ENCODE measurements around the gene FOXN3.

Gene FOXN3

DNA sequence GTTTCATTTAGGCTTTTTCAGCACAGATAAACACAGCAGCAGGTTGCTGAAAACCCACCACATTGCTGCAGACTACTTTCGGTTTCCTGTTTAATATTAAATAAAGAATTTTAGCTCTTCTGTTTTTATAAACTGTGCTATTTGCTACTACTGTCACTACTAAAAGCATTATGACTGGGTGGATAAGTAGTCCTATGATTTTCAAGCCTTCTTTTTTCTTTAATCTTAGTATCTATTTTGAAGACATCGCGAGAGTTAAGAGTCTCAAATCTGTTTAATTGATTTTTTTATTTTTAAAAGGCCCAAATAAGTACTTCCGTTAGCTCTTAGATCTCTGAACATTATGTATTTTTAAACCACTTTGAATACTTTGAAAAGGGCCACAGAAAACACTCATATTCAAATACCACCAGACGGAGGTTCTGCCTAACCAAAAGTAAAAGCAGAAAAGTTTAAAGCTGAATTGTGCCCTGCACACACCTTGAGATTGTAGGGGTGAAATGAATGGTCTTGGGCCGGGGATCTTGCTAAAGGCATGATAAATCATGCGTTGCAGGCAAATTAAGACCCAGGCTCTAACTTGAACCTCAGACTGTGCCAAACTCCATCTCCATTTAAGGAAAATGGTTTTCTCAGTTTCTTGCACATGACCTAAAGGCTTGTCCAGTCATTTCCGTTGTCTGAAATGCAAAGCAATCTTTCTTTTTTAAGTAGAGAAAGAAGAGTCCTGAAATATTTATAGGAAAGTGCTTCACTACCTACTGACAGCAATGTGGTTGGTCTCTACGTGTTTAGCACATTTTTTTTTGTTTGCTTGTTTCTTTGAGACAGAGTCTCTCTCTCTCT lies 13.6 kb upstream of the FOXN3 start:
- no peak for DNase-seq

DNA sequence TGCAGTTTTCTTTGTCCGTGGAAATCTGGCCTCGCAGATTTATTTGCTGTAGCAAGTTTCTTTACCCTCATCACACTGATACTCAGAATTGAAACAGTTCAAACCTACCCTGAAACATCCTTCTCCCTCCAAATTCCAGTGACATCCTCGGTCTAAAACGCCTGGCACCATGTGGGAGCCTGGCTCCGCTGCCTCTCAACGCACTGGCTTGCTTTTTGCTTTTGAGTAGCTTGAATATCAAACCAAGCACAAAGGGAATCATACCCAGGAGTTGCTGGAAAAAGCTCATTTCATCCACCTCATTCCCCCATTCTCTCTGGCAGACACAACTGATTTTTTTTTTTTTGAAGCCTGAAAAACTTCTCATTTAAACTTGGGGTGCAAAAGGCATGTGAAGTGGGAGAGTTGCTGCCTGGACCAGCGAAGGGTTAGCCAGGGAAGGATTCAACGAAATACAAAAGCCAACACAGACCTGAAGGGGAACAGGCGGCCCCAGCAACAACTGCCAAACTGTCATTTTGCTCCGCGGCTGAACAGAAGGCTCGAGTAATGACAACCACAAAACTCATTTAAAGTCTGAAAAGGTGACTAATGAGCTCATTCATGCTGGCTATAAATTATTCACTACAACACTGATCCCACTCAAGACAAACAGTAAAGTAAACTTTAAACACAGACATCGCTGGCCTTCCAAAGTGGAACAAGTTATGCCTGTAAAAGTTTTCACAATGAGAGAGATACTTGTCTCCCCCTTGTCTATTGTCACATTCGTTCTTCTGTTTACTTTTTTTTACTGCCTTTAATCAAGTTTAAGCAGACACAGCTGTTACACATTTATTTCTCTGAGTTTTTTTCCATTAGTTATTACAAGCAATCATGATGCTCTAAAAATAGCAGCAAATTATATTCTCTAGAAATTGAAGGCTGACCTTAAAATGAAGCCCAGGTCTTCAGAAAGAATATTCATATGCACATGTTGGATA lies 12.5 kb upstream of the FOXN3 start:
- peak in 1 of 4 experiments; percentile 16 for DNase-seq

DNA sequence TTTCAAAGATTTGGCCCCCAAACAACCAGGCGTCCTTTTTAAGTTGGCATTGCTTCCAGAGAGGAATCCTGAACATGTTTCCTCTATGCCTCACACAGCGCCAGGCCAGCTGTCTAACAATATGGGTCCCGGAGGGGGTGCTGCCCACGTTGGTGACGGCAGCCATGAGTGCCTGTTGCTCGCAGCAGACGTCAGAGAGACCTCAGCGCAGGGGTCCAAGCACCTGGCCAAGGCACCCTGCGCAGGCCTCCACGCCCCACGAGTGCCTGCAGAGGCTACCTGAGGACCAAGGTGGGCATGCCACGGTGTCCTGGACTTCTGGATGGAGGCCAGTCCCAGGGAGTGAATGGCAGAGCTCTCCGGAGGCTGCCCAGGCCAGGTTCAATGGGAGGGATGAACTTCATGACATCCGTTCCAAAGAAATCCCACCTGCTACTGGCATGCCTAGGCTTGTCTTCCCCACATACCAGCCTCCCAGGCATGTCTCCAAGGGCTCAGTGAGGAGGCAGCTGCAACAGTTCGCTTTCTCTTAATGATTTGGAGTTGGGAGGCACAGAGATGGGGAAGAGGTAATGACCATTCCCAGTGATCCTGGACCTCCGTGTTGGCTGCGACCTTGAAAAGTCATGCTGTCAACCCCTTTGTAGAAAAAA lies 11.6 kb upstream of the FOXN3 start:
- DNase-seq = no peak

DNA sequence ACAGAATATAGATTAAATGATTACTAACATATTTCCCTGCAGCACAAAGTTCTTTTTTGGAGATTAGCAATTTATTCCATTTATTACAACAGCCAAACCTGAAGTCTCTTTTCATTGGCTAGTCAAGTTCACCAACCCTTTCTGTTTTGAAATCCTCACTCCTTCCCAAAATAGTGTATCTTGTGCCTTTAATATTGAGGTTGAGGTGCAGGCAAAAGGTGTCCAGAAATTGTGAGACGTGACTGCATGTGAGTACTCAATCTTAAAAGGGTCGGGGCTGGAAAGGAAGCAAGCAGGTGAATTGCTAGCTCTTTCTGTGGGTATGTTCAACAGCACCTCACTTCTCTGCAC lies 11.1 kb upstream of the FOXN3 start:
- no peak for DNase-seq

DNA sequence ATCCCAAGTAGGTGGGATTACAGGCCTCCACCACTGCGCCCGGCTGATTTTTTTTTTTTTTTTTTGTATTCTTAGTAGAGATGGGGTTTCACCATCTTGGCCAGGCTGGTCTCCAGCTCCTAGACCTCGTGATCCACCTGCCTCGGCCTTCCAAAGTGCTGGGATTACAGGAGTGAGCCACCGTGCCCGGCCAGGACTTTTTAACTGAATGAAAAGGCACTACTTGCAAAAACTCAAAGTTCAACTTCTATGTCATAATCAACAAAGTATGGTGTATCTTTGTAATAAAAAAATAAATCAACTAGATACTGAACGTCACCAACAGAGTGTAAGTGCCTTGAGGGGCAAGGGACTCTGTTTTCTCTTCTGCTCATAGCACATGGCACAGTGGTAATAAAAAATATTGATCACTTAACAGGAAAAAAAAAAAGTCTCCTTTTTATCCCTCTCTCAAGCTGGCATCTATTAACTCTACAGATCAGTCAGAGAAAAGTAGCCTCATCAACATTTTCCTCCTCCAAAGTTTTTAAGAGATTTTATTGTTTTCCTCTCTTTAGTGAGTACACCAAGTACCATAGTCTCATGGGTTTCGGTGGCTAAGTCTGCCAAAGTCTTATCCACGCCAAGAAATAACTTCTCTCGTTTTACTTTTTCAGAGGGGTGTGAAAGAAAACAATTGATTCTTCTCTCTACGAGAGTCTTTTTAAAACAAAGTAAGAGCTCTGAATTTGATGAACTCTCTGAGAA lies 10.6 kb upstream of the FOXN3 start:
- no peak for DNase-seq

DNA sequence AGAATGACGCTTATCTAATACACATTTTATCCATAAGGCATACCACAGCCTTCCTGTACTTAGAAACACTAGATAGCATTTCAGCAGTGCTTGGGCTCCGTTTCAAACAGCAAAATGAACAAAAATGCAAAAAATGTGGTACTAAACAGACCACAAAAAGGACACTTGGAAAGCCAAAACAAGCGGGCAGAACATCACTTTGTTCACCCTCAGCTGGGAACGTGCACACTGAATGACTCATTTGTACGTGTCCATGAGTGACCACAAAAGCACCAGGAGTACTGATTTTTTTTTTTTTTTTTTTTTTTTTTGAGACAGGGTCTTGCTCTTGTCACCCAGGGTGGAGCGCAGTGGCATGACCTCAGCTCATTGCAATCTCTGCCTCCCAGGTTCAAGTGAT lies 8.9 kb upstream of the FOXN3 start:
- no peak for DNase-seq

DNA sequence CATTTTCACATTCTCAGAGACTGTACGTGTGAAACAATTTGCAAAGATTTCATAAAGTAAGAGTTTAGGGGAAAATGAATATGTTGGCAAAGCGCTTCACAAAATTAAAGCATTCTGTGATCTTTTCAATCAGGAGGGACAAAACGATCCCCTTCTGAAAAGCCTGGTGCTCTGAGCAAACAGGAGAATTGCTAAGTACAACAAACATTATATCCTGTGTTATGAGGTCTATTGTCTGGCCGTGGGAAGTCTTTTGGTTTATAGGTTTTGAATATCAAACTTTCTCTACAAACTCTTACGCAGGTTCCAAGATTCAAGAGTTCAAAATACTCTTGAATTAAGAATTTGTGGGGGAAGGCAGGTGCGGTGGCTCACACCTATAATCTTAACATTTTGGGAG lies 7.2 kb upstream of the FOXN3 start:
- no peak for DNase-seq

DNA sequence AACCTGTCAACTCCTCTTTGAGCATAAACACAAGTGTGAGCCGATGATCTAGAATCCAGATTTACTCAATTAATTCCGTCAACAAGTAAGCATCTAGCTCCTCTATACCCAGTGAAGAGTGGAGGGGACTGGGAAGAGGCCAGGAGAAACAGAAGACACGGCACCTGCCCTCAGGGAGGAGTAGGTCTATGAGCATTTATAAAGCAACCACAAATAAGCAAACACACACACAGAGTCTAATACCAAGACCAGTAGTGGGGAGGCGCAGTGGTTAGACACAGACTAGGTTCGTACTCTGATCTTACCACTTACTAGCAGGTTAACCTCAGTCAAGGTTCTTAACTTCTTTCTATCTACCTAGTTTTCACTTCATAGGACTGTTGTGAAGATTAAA lies 5.9 kb upstream of the FOXN3 start:
- no peak for DNase-seq

DNA sequence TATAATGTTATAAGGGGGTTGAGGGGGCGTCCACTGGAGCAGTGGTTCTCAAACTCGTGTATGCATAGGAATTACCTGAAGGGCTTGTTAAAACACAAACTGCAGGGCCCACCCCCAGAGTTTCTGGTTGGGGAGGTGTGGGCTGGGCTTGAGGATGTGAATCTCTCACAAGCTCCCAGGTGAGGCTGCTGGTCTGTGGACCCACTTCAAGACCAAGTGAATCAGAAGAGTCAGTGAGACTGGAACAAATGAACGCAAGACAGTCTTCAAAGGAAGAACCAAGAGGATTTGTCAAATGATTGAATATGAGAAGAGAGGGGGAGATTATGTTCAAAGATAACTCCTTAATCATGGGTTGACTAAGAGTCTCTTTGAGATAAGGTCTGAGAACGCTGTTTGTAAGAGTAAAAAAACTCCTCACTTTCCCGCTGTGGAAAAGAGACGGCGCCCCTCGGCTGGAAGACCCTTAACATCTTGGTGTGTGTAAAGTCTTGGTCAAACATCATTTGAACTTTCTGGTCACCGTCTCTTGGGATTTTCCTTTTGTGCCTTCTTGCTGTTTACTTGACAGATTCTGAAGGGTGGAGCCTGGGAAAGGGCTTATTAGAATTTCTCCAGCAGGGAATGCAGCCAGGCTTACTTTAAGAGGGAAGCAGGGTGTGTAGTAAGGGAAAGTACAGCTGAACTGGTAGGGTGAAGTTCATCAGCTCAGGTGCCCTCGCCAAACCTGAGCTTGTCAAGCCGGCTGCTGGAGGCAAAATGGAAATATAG lies 5.3 kb upstream of the FOXN3 start:
- DNase-seq = no peak

DNA sequence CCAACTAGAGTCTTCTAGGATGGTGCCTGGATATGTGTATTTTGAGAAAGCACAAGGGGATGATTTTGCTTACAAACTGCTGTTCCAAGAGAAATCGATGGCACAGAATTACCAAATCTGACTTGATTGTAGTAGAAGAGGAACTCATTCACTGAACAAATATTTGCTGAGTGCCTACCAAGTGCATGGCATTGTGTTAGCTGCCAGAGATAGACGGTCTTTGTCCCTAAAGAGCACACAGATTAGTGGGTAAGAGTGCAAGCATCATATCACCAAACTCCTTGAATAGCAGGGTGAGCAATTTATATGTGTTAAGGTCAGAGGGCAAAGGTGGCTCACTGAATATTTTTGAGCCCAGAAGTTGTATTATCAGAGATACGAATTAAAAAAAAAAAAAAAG lies 3.5 kb upstream of the FOXN3 start:
- no peak for DNase-seq

DNA sequence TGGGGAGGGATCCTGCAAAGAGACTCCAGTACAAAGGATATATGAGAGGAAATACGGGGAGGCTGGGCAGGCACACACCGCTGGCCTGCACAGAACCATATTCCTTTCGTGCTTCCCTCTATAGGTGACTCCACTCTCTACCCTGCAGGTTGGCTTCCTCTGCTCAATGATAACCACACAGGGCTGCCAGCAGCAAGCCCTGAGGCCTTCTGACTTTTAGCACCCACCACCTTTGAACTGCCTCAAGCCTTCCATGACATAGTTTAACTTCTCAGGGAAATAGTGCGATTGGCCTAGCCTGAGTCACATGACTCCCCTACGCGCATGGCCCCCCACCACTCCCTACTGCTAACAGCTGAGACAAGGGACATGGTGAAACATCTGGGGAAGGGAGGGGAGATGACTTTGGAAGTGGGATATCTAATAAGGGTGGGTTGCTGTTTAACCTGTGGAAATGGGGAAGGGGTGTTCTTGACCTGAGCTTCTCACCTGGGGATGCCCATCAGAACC lies 3.0 kb upstream of the FOXN3 start:
- DNase-seq = no peak

DNA sequence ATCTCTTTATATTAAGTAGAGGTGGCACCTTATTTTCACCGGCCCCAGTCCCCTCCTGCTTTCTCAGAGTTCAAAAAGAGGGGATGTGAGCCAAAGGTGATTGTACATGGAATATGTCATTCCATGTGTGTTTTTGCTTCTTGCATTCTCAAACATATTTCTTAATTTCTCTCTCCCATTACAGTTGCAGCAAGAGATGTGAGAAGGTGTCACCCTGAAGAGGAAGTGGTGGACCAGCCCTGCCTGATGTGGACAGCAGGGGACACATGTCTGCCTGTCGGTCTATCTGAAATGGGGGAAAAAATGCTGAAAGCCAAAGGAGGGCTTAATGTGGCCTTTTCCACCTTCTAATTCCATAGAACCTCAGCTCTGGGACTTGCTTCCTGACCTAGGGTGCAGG lies 1.9 kb upstream of the FOXN3 start:
- DNase-seq = no peak

DNA sequence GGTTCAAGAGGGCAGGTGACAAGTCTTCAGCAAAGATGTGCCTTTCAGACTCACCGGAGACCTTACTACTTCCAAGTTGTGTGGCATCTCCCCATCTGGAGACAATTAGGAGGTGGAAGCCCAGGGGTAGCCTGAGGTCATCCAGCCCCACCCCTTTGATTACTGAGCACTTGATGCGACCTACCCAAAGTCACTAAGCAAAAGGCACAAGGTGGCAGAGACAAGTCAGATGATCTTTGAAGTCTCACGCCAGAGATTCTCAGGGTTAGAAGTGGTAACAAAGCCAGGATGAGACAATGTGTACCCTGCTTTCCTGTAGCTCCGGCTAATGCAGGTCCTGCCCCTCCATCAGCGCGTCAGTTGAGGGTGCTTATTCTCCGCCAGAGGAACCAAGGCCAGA lies 1.4 kb upstream of the FOXN3 start:
- no peak for DNase-seq

DNA sequence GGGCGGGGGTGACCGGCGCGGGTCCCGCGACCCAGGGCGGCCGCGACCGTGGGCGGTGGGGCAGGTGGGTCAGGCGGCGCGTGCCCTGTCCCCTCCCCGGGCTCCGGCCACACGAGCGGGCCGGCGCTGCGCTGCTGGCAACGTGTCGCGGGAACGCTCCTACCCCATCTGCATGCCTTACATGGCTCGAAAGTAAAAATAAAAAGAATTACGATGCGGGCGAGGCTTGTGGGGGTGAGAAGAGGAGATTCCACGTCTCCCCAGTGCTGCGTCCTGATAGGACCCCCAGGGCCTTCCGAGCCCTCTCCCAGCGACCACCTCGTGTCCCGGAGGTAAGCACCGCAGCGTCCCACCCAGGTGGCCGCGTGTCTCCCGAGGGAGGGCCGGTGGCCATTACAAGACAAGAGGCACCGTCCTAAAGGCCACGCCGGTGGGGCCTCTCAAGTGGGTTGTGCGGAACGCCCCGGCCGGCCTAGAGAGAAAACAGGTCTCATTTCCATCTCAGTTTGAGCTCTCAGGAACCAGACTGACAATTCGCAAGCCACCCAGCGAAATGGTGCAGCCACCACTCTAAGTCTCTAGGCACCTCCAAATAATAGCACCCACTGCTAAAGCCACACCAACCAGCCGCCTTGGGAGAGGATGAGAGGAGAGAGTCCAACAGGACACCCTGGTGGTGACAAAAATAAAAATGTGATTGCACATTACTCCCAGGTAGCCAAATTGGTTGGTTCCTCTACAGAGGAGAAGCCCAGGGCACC lies 612 bp upstream of the FOXN3 start:
- peak in 3 of 4 experiments; percentile 21 to 38 (median 34) for DNase-seq

DNA sequence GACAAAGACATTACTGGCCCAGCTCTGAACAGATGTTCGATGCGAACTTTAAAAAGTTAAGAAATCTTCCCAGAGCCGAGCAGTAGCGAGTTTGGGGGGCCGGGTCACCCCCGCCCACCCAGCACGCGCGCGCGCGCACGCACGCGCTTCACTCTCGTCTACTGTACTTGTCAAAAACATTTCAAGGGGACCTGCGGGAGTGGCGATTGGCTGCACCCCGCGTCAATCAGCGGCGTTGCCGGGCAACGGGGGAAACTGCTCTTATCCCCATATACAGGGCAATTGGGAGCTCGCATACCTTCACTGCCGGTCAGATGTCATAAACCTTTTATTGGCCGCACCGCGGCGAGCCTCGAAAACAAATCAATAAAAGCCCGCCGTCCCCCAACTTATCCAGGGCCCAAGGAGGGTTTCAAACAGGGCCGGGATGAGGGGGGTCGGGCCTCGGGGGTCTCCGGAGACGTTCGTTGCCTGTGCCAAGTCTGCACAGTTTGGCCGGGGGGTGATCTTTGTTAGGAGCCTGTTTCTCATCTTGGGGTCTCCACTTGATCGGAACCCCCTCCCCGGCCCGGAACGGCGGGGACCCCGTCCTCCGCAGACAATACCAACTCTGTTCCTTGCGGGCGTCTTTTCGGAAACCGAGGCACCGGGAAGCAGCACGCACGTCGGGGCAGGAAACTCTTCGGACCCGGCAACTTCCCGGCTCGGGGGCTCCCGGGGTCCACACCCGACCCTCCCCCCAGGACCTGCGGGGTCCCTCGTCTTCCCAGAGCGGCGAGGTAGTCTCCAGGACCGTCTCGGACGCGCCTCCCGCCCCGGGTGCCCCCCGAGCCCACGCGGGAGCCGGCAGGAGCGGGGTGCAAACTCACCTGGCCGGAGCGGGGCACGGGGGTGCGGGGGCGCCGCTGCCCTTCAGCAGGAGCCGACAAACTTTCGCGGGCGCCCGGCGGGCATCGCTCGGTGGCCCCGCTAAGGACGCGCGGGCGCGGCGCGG lies 734 bp downstream of the FOXN3 start:
- peak; percentile 98 to 99 (median 99) for DNase-seq

DNA sequence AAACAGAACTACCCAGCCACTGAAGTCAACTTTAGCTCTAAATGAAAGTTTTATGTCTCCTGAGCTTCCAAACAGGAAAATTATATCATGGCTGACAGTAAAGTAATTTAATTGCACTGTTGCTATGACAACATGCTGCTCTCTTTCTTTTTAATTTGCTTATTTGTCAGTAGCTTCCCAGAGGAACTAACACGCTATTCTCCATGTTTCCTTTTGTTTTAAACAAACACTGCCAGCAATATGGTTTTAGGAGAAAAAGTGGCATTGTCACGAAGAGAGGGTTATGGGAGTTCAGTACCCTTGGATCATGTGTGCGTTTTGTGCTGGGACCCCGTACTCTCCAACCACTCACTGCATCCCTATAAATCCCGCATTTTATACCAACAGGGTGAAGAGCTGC lies 1.9 kb downstream of the FOXN3 start:
- DNase-seq = no peak

DNA sequence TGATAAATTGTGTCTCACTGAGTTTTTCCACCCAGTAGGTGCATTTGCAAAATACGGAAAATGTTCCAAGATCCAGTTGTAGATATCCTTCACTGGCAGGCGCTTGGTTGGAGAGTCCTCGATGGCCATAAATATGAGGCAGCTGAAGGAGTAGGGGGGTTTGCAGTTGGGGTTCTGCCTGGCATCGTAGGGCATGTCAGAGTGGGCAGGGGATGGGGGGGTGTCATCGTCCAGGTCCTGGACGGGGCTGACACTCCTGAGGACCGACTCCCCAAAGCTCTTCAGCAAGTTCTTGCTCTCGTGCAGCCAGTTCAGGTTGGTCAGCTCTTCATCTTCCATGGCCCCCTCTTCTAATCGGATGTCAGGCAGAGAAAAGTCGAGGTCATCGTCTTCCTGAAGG lies 5.1 kb downstream of the FOXN3 start:
- no peak for DNase-seq

DNA sequence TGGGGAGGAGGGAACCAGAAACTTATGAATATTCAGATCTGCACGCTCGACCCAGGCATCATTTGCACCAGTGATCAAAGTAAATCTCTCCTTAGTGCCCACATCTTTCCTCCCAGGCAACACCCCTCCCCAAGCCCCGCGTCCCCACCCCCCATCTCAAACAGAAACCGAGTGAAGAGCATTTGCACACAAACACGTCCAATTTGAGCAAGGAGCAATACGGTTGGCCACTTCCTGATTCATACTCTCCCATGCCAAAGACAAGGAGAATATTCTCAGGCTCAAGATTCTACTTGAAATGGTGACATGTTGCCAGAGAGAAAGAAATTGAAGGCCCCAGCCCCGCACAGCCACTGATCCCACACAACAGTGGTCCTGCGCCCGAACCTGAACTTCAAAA lies 7.1 kb downstream of the FOXN3 start:
- DNase-seq = no peak

DNA sequence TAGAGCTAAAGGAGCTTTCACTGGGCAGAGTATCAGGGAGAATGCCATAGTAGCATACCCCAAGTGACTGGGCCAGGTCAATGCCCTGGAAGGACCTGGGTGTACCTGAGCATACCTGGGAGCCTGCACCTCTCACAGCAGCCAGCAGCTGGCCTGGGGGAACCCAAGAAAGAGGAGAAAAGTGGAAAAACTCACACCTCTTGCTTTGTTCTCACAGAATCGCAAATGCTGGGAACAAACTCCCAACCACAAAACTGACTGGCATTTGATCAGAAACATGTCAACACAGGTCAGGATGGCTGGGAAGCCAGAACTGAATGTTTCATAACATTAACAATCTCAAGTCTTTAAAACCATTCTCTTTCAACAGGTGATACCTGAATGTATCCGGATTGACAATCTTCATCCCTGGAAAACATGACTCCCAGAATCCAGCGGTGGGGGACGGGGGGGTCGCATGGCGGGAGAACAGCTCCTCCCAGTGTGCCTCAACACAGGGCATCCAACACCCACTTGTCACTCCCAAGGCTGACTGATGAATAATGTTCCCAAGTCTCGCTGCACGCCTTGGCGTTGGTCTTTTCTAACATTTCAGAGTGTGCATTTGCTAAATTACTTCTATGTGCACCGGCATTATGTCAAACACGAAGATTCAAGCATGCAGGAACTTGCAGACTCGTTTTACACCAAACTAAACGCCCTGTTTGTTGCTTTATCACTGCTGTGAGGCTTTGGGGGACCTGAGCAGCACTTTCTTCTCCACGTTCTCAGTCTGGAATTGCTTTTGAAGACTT lies 7.9 kb downstream of the FOXN3 start:
- no peak for DNase-seq
